GM11168 (cell line): Measurements from ENCODE around the gene ERRFI1.

Source experiments
- in situ Hi-C: fragments of 300-500 bp; cut with MboI; formaldehyde crosslinking; loops from one replicate; pipeline ENCODE4 v1.12.0; 2022; ENCODE audit warnings: low sequenced_read_pairs; ENCODE audit not compliant: unreplicated experiment

The ERRFI1 gene

GRCh38 chr1:8006037-8006963, 19.8 kb downstream of the ERRFI1 start:
- in situ Hi-C loops, result no loop called here

GRCh38 chr1:8004803-8005573, 21.1 kb downstream of the ERRFI1 start:
- in situ Hi-C loops, result no loop called here

GRCh38 chr1:8004113-8004802, 21.9 kb downstream of the ERRFI1 start:
- in situ Hi-C loops, result no loop called here

- in situ Hi-C loops, result no loop called here
Measured at GRCh38 chr1:8003438-8004112, 22.5 kb downstream of the ERRFI1 start.

- in situ Hi-C loops, result no loop called here
Measured at GRCh38 chr1:8002921-8003320, 23.2 kb downstream of the ERRFI1 start.

- in situ Hi-C loops, result no loop called here
Measured at GRCh38 chr1:8002329-8002910, 23.7 kb downstream of the ERRFI1 start.

- in situ Hi-C loops, result no loop called here
Measured at GRCh38 chr1:7995437-7995836, 30.7 kb downstream of the ERRFI1 start.

GRCh38 chr1:7994827-7995226, 31.3 kb downstream of the ERRFI1 start:
- in situ Hi-C loops, result no loop called here

- in situ Hi-C loops, result no loop called here
Measured at GRCh38 chr1:7993593-7994479, 32.3 kb downstream of the ERRFI1 start.

- in situ Hi-C loops, result no loop called here
Measured at GRCh38 chr1:7992885-7993284, 33.2 kb downstream of the ERRFI1 start.

GRCh38 chr1:7991504-7992440, 34.3 kb downstream of the ERRFI1 start:
- in situ Hi-C loops, result no loop called here

GRCh38 chr1:7989762-7990428, 36.2 kb downstream of the ERRFI1 start:
- in situ Hi-C loops, result no loop called here

- in situ Hi-C loops, result no loop called here
Measured at GRCh38 chr1:7988576-7988975, 37.5 kb downstream of the ERRFI1 start.

- in situ Hi-C loops, result no loop called here
Measured at GRCh38 chr1:7987528-7987927, 38.6 kb downstream of the ERRFI1 start.

- in situ Hi-C loops, result no loop called here
Measured at GRCh38 chr1:7985851-7986612, 40.1 kb downstream of the ERRFI1 start.

- in situ Hi-C loops, result no loop called here
Measured at GRCh38 chr1:7984811-7985210, 41.3 kb downstream of the ERRFI1 start.
